22Rv1 (cell line): ENCODE data around the gene SKIC2.

Experiments used
- ZFX ChIP-seq: fragments of 450-650 bp; IDR thresholded peaks from 2 replicates; pipeline ENCODE4 v1.6.1; 2017; ENCODE audit warnings: antibody characterized with exemption, borderline replicate concordance
- TF ChIP-seq, protein P1 (sequence below): fragments of 450-650 bp; IDR thresholded peaks from 2 replicates; pipeline ENCODE4 v1.5.1; 2017; ENCODE audit warnings: mild to moderate bottlenecking

DNA sequence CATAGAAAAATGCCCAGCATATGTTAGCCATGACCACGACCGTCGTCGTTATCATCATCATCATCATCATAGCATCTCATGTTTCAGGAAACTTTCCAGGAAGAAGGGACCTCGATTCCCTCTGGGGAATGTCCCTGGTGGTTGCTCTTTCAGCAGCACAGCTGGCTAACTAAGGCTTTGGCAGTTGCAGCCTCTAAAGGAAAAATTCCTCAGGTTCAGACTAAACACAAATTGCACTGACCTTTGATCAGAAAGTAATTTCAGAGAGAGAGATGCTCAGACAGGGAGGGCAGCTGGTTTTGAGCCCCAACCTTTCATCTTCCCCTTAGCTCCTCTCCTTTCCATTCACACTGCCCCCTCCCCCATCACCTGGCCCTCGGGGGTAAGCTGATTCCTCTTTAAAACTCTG lies 18.7 kb upstream of the SKIC2 start:
- TF ChIP-seq, protein P1, sequence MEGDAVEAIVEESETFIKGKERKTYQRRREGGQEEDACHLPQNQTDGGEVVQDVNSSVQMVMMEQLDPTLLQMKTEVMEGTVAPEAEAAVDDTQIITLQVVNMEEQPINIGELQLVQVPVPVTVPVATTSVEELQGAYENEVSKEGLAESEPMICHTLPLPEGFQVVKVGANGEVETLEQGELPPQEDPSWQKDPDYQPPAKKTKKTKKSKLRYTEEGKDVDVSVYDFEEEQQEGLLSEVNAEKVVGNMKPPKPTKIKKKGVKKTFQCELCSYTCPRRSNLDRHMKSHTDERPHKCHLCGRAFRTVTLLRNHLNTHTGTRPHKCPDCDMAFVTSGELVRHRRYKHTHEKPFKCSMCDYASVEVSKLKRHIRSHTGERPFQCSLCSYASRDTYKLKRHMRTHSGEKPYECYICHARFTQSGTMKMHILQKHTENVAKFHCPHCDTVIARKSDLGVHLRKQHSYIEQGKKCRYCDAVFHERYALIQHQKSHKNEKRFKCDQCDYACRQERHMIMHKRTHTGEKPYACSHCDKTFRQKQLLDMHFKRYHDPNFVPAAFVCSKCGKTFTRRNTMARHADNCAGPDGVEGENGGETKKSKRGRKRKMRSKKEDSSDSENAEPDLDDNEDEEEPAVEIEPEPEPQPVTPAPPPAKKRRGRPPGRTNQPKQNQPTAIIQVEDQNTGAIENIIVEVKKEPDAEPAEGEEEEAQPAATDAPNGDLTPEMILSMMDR = no peak
- TF ChIP-seq ZFX = no peak
